Measurements from ENCODE around the gene FMN2.

FMN2 gene

GRCh38 chr1:240170806-240171205 lies 79.1 kb downstream of the FMN2 start:
- no peaks in the 10 kb centered on the region for H3K79me2 ChIP-seq (ENCODE audit: insufficient read depth, low read depth)
- no peaks in the 10 kb centered on the region for H4K20me1 ChIP-seq (ENCODE audit: insufficient read depth)
- TF ChIP-seq, protein P1, sequence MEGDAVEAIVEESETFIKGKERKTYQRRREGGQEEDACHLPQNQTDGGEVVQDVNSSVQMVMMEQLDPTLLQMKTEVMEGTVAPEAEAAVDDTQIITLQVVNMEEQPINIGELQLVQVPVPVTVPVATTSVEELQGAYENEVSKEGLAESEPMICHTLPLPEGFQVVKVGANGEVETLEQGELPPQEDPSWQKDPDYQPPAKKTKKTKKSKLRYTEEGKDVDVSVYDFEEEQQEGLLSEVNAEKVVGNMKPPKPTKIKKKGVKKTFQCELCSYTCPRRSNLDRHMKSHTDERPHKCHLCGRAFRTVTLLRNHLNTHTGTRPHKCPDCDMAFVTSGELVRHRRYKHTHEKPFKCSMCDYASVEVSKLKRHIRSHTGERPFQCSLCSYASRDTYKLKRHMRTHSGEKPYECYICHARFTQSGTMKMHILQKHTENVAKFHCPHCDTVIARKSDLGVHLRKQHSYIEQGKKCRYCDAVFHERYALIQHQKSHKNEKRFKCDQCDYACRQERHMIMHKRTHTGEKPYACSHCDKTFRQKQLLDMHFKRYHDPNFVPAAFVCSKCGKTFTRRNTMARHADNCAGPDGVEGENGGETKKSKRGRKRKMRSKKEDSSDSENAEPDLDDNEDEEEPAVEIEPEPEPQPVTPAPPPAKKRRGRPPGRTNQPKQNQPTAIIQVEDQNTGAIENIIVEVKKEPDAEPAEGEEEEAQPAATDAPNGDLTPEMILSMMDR (conservative IDR thresholded peaks at IDR 0.05; ENCODE audit: low read depth, low read length): no peak
- H3K4me2 ChIP-seq: no peak overlapping the region
- H2AFZ ChIP-seq (ENCODE audit: low read depth): no peak overlapping the region
- H3K36me3 ChIP-seq (ENCODE audit: insufficient read depth): no peaks in the 10 kb centered on the region
- H3K27ac ChIP-seq: no peak overlapping the region
- no peak overlapping the region for H3K4me3 ChIP-seq (IDR thresholded peaks at IDR 0.05; ENCODE audit: insufficient read depth, low read depth, low read length)
- H3K27me3 ChIP-seq (ENCODE audit: insufficient read depth, low read depth): no peaks in the 10 kb centered on the region
- H3K9ac ChIP-seq: no peak overlapping the region
- no peaks in the 10 kb centered on the region for H3K4me1 ChIP-seq (ENCODE audit: low read depth, poor library complexity, severe bottlenecking)

DNA sequence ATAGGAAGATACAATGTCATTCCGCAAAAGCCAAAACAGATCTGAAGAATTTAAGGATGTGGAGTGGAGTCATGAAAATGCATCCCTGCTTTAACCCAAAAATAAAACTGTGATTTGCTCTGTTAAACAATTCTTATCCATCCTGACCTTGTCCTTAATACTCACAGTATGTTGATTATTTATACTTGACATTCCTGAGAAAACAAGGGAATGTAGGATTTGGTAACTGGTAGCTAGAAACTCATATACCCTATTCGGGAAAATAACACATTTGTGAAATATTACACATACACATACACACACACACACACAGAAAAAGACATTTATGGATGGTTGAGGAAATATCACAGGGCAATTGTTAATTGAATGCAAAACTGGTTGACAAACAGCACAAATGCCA lies 80.2 kb downstream of the FMN2 start:
- TF ChIP-seq, protein P1 (conservative IDR thresholded peaks at IDR 0.05; ENCODE audit: low read depth, low read length): no peak
- Histone ChIP-seq H3K4me3 (IDR thresholded peaks at IDR 0.05; ENCODE audit: insufficient read depth, low read depth, low read length) (no peak overlapping the region), H4K20me1 (ENCODE audit: insufficient read depth) (no peaks in the 10 kb centered on the region), H3K4me1 (ENCODE audit: low read depth, poor library complexity, severe bottlenecking) (no peaks in the 10 kb centered on the region), H3K27ac (no peak overlapping the region), H3K4me2 (no peak overlapping the region), H3K36me3 (ENCODE audit: insufficient read depth) (no peaks in the 10 kb centered on the region), H3K27me3 (ENCODE audit: insufficient read depth, low read depth) (no peaks in the 10 kb centered on the region), H3K79me2 (ENCODE audit: insufficient read depth, low read depth) (no peaks in the 10 kb centered on the region), H3K9ac (no peak overlapping the region), H2AFZ (ENCODE audit: low read depth) (no peak overlapping the region)

DNA sequence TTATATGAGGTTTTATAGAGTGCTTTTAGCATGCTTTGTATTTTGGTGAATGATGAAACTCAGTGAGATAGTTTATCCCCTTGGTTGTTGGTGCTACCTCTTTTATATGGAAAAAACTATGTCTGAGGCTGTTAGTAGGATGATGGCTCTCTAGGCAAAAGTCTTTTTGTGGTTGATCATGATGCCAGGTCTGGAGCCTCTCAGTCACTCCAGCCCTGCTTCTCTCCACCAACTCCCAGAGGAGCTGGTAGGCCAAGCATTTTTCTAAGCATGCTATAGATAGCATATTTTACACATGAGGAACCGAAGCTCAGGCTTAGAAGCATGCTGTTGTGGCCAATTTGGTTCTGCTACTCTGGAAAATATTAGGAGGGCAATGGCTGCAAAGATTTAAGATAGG lies 82.2 kb downstream of the FMN2 start:
- no peaks in the 10 kb centered on the region for H3K36me3 ChIP-seq (ENCODE audit: insufficient read depth)
- no peaks in the 10 kb centered on the region for H3K27me3 ChIP-seq (ENCODE audit: insufficient read depth, low read depth)
- TF ChIP-seq, protein P1 (conservative IDR thresholded peaks at IDR 0.05; ENCODE audit: low read depth, low read length): no peak
- H4K20me1 ChIP-seq (ENCODE audit: insufficient read depth): no peaks in the 10 kb centered on the region
- H2AFZ ChIP-seq (ENCODE audit: low read depth): no peak overlapping the region
- H3K4me1 ChIP-seq (ENCODE audit: low read depth, poor library complexity, severe bottlenecking): no peaks in the 10 kb centered on the region
- no peak overlapping the region for H3K4me3 ChIP-seq (IDR thresholded peaks at IDR 0.05; ENCODE audit: insufficient read depth, low read depth, low read length)
- H3K27ac ChIP-seq: no peak overlapping the region
- H3K4me2 ChIP-seq: no peak overlapping the region
- no peaks in the 10 kb centered on the region for H3K79me2 ChIP-seq (ENCODE audit: insufficient read depth, low read depth)
- H3K9ac ChIP-seq: no peak overlapping the region

GRCh38 chr1:240174734-240175133 lies 83.1 kb downstream of the FMN2 start:
- Histone ChIP-seq H2AFZ (ENCODE audit: low read depth) (no peak overlapping the region), H3K79me2 (ENCODE audit: insufficient read depth, low read depth) (no peaks in the 10 kb centered on the region), H3K9ac (no peak overlapping the region), H4K20me1 (ENCODE audit: insufficient read depth) (no peaks in the 10 kb centered on the region), H3K4me1 (ENCODE audit: low read depth, poor library complexity, severe bottlenecking) (no peaks in the 10 kb centered on the region), H3K4me3 (IDR thresholded peaks at IDR 0.05; ENCODE audit: insufficient read depth, low read depth, low read length) (no peak overlapping the region), H3K4me2 (no peak overlapping the region), H3K36me3 (ENCODE audit: insufficient read depth) (no peaks in the 10 kb centered on the region), H3K27ac (no peak overlapping the region), H3K27me3 (ENCODE audit: insufficient read depth, low read depth) (no peaks in the 10 kb centered on the region)
- TF ChIP-seq, protein P1 (conservative IDR thresholded peaks at IDR 0.05; ENCODE audit: low read depth, low read length): no peak
